Gastrocnemius medialis (tissue), 4 donors: ENCODE results near the gene UBE2QL1.

ENCODE experiments used
- CTCF ChIP-seq, 5 experiments: fragments of 450-650 bp in 3 of 5; fragments of 200-600 bp in 2 of 5; sonication (generic) in 2 of 5; IDR thresholded peaks in 4 of 5; conservative IDR thresholded peaks in 1 of 5; 1 replicate in 4 of 5; 2 replicates in 1 of 5; pipeline ENCODE4 v1.5.1; 2016 to 2019; ENCODE audit warnings: antibody characterized with exemption in 5 of 5, mild to moderate bottlenecking in 3 of 5, moderate library complexity in 3 of 5
- POLR2A ChIP-seq, 2 donors: fragments of 450-650 bp; IDR thresholded peaks; one replicate each; pipeline ENCODE4 v1.6.1; 2017; ENCODE audit warnings: antibody characterized with exemption in 2 of 2, mild to moderate bottlenecking in 2 of 2, moderate library complexity in 2 of 2

DNA sequence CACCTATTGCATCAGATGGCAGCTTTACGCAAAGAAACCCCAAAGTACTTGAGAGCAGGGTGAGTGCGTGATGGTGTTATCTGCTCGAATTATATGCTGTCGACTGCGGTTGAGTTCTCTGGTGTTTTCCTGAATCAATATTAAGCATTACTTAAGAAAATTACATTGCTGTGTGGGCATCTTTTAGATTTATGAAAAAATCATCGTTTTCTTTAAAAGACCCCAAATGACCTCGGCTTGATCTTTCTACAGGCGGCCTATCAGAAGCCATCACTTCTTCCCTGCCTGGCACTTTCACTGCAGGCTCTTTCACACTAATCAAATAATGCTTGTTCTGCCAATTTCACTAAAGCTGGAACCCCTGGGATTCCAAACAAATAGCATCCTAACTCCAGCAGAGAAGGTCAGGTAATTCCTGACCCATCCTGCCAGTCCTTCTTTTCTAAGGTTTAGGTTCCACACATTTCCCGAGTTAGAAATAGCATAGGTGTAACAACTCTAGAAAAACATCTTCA lies 1.7 kb downstream of the UBE2QL1 start:
- TF ChIP-seq POLR2A (IDR thresholded peaks at IDR 0.05) (peak in 1 of 2 donors; percentile 9), CTCF (IDR thresholded peaks at IDR 0.05 in 4 of 5, conservative IDR thresholded peaks at IDR 0.05 in 1 of 5) (no peak)
